Measurements from ENCODE around the gene ARL4D.
"Not testable (repeated sequence)": the region's sequence is repeated elsewhere in the genome, so short reads cannot be mapped to it uniquely, and the experiment has no call there.

ARL4D gene

GRCh38 chr17:43398724-43399595, at the start of gene ARL4D:
ARL4D (plus strand) TSS chr17:43398993; CDS start chr17:43399733, 740 bp downstream.
- DNase-seq: peak; percentile 51 to 64 (median 58)

- no peak for DNase-seq
Observed at GRCh38 chr17:43349142-43349541, 49.7 kb upstream of the ARL4D start.

GRCh38 chr17:43350888-43351361, 47.9 kb upstream of the ARL4D start:
- DNase-seq: no peak

- no peak for DNase-seq
Observed at GRCh38 chr17:43351691-43352090, 47.1 kb upstream of the ARL4D start.

- DNase-seq: no peak
Observed at GRCh38 chr17:43352579-43353331, 46.0 kb upstream of the ARL4D start.

- no peak for DNase-seq
Observed at GRCh38 chr17:43353393-43353792, 45.4 kb upstream of the ARL4D start.

- DNase-seq: no peak
Observed at GRCh38 chr17:43354371-43354770, 44.4 kb upstream of the ARL4D start.

- no peak for DNase-seq
Observed at GRCh38 chr17:43356450-43356849, 42.3 kb upstream of the ARL4D start.

- no peak for DNase-seq
Observed at GRCh38 chr17:43356999-43357398, 41.8 kb upstream of the ARL4D start.

- DNase-seq: peak in 1 of 4 experiments; percentile 6
Observed at GRCh38 chr17:43359469-43360110, 39.2 kb upstream of the ARL4D start.

GRCh38 chr17:43360376-43360738, 38.4 kb upstream of the ARL4D start:
- DNase-seq: peak in 3 of 4 experiments; percentile 14 to 56 (median 37)

- peak; percentile 82 to 98 (median 90) for DNase-seq
Observed at GRCh38 chr17:43360739-43361505, 37.9 kb upstream of the ARL4D start.

- DNase-seq: no peak
Observed at GRCh38 chr17:43363181-43363925, 35.4 kb upstream of the ARL4D start.

- no peak for DNase-seq
Observed at GRCh38 chr17:43363926-43364285, 34.9 kb upstream of the ARL4D start.

GRCh38 chr17:43365356-43365755, 33.4 kb upstream of the ARL4D start:
- no peak for DNase-seq

GRCh38 chr17:43365921-43366320, 32.9 kb upstream of the ARL4D start:
- DNase-seq: not testable (repeated sequence)

GRCh38 chr17:43366891-43367736, 31.7 kb upstream of the ARL4D start:
- peak in 1 of 4 experiments; percentile 26 for DNase-seq

- DNase-seq: peak in 1 of 4 experiments; percentile 39
Observed at GRCh38 chr17:43367737-43368242, 31.0 kb upstream of the ARL4D start.

- DNase-seq: peak; percentile 21 to 56 (median 48)
Observed at GRCh38 chr17:43368740-43369506, 29.9 kb upstream of the ARL4D start.

GRCh38 chr17:43369986-43370385, 28.8 kb upstream of the ARL4D start:
- DNase-seq: no peak

Data from activated CD4-positive, CD25-positive, alpha-beta regulatory T cell (primary cell).